ENCODE measurements around the gene GREB1.

Gene GREB1

DNA sequence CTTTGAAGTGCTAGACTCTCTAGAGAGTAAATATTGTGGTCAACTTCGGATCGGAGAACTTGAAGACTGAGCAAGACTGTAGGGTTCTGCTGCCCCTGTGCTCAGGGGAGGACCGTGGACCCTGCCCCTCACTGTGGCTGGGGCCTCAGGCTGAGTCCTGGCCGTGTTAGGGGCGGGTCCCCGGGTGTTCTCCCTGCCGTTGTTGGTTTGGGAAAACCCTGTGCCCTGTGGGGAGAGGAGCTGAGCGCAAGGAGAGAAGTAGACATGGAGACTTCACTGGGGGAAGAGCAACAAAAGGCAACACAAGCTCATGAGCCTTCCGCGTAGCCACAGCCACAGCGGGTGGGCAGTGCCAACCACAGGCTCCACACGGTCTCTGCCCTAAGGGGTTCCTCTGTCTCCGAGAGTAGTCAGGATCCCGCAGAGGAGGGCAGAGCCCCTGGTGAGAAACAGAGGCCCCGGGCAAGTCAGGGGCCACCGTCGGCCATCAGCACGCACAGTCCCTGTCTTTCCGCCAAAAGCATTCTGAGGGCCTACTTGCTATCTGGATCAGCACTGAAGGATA is 83.1 kb downstream of the GREB1 start:
- H3K4me3 ChIP-seq (ENCODE audit: extremely low read depth, insufficient read depth, low read length, poor library complexity, severe bottlenecking): no peak overlapping the region
- H3K27ac ChIP-seq (ENCODE audit: low read depth, low read length, severe bottlenecking): no peak overlapping the region
- peaks cover 73% of the 10 kb centered on the region for H3K36me3 ChIP-seq (ENCODE audit: control insufficient read depth, insufficient read depth, low read length)
- H3K4me1 ChIP-seq (ENCODE audit: control insufficient read depth, insufficient read depth, low read length, poor library complexity, severe bottlenecking): no peaks in the 10 kb centered on the region
- WGBS, 2 experiments (ENCODE audit: insufficient coverage in 2 of 2): 91 to 94% methylated on average over 16 to 19 of the region's 19 CpGs
- no peaks in the 10 kb centered on the region for H3K9me3 ChIP-seq (ENCODE audit: control insufficient read depth, low read length)

- Histone ChIP-seq H3K27ac (ENCODE audit: low read depth, low read length, severe bottlenecking) (no peak overlapping the region), H3K36me3 (ENCODE audit: control insufficient read depth, insufficient read depth, low read length) (peaks cover 77% of the 10 kb centered on the region), H3K4me1 (ENCODE audit: control insufficient read depth, insufficient read depth, low read length, poor library complexity, severe bottlenecking) (peaks cover under 1% of the 10 kb centered on the region), H3K9me3 (ENCODE audit: control insufficient read depth, low read length) (no peaks in the 10 kb centered on the region), H3K4me3 (ENCODE audit: extremely low read depth, insufficient read depth, low read length, poor library complexity, severe bottlenecking) (no peak overlapping the region)
- 93% methylated on average over 12 to 14 of the region's 14 CpGs for WGBS, 2 experiments (ENCODE audit: insufficient coverage in 2 of 2)
Measured at GRCh38 chr2:11617527-11617926, 83.7 kb downstream of the GREB1 start.

DNA sequence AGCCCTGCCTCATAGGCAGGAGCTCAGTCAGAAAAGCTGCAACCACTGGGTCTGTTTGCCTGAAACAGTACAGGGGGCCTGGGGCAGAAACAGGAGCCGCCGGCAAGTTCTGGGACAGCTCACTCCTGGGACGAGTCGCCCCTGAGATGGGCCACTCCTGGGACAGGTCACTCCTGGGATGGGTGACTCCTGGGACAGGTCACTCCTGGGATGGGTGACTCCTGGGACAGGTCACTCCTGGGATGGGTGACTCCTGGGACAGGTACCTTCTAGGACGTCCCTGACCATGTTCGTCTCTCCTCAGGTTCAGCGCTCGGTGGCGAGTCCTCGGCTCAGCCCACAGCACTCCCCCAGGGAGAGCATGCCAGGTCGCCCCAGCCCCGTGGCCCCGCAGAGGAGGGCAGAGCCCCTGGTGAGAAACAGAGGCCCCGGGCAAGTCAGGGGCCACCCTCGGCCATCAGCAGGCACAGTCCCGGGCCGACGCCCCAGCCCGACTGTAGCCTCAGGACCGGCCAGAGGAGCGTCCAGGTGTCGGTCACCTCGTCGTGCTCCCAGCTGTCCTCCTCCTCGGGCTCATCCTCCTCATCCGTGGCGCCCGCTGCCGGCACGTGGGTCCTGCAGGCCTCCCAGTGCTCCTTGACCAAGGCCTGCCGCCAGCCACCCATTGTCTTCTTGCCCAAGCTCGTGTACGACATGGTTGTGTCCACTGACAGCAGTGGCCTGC is 84.3 kb downstream of the GREB1 start:
- WGBS, 2 experiments (ENCODE audit: insufficient coverage in 2 of 2): 95 to 97% methylated on average over 32 to 33 of the region's 33 CpGs
- Histone ChIP-seq H3K4me3 (ENCODE audit: extremely low read depth, insufficient read depth, low read length, poor library complexity, severe bottlenecking) (no peak overlapping the region), H3K9me3 (ENCODE audit: control insufficient read depth, low read length) (no peaks in the 10 kb centered on the region), H3K27ac (ENCODE audit: low read depth, low read length, severe bottlenecking) (no peak overlapping the region), H3K36me3 (ENCODE audit: control insufficient read depth, insufficient read depth, low read length) (peaks cover 73% of the 10 kb centered on the region), H3K4me1 (ENCODE audit: control insufficient read depth, insufficient read depth, low read length, poor library complexity, severe bottlenecking) (peaks cover 3% of the 10 kb centered on the region)

DNA sequence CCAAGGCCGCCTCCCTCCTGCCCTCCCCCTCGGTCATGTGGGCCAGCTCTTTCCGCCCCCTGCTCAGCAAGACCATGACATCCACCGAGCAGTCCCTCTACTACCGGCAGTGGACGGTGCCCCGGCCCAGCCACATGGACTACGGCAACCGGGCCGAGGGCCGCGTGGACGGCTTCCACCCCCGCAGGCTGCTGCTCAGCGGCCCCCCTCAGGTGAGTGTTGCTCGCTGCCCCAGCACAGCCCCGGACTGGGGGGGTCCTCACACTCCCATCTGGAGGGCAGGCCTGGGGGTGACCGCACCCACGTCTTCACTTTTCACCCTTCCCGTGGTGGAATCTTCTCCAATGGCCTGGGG is 84.8 kb downstream of the GREB1 start:
- Histone ChIP-seq H3K36me3 (ENCODE audit: control insufficient read depth, insufficient read depth, low read length) (peaks cover 68% of the 10 kb centered on the region), H3K27ac (ENCODE audit: low read depth, low read length, severe bottlenecking) (no peak overlapping the region), H3K9me3 (ENCODE audit: control insufficient read depth, low read length) (no peaks in the 10 kb centered on the region), H3K4me1 (ENCODE audit: control insufficient read depth, insufficient read depth, low read length, poor library complexity, severe bottlenecking) (peaks cover 3% of the 10 kb centered on the region), H3K4me3 (ENCODE audit: extremely low read depth, insufficient read depth, low read length, poor library complexity, severe bottlenecking) (no peak overlapping the region)
- WGBS, 2 experiments (ENCODE audit: insufficient coverage in 2 of 2): 96 to 97% methylated on average over 16 to 20 of the region's 20 CpGs

- H3K4me3 ChIP-seq (ENCODE audit: extremely low read depth, insufficient read depth, low read length, poor library complexity, severe bottlenecking): no peak overlapping the region
- peaks cover 71% of the 10 kb centered on the region for H3K36me3 ChIP-seq (ENCODE audit: control insufficient read depth, insufficient read depth, low read length)
- peaks cover 3% of the 10 kb centered on the region for H3K4me1 ChIP-seq (ENCODE audit: control insufficient read depth, insufficient read depth, low read length, poor library complexity, severe bottlenecking)
- H3K9me3 ChIP-seq (ENCODE audit: control insufficient read depth, low read length): no peaks in the 10 kb centered on the region
- no peak overlapping the region for H3K27ac ChIP-seq (ENCODE audit: low read depth, low read length, severe bottlenecking)
- WGBS, 2 experiments (ENCODE audit: insufficient coverage in 2 of 2): 75 to 93% methylated on average over 1 to 2 of the region's 2 CpGs
Measured at GRCh38 chr2:11621410-11621809, 87.6 kb downstream of the GREB1 start.

GRCh38 chr2:11622611-11623010 is 88.8 kb downstream of the GREB1 start:
- H3K27ac ChIP-seq (ENCODE audit: low read depth, low read length, severe bottlenecking): no peak overlapping the region
- H3K4me3 ChIP-seq (ENCODE audit: extremely low read depth, insufficient read depth, low read length, poor library complexity, severe bottlenecking): no peak overlapping the region
- H3K9me3 ChIP-seq (ENCODE audit: control insufficient read depth, low read length): peaks cover 6% of the 10 kb centered on the region
- peaks cover 3% of the 10 kb centered on the region for H3K4me1 ChIP-seq (ENCODE audit: control insufficient read depth, insufficient read depth, low read length, poor library complexity, severe bottlenecking)
- H3K36me3 ChIP-seq (ENCODE audit: control insufficient read depth, insufficient read depth, low read length): peaks cover 71% of the 10 kb centered on the region
- 100% methylated on average over 1 of the region's 1 CpG for whole genome bisulfite sequencing, 2 experiments (ENCODE audit: insufficient coverage in 2 of 2)

DNA sequence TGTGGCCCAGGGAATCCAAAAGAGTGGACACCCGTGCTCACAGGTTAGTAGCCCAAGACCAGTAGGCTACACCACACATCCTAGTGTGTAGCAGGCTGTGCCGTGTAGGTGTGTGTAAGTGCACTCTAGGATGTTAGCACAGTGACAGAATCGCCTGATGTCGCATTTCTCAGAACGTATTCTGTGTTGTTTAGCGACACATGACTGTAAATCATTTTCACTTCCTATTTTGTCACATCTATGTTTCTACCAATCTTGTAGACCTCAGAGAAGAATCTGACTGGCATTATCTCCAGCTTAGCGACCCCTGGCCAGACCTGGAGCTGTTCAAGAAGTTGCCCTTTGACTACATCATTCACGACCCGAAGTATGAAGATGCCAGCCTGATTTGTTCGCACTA is 91.0 kb downstream of the GREB1 start:
- H3K27ac ChIP-seq (ENCODE audit: low read depth, low read length, severe bottlenecking): no peak overlapping the region
- H3K36me3 ChIP-seq (ENCODE audit: control insufficient read depth, insufficient read depth, low read length): peaks cover 70% of the 10 kb centered on the region
- no peak overlapping the region for H3K4me3 ChIP-seq (ENCODE audit: extremely low read depth, insufficient read depth, low read length, poor library complexity, severe bottlenecking)
- H3K4me1 ChIP-seq (ENCODE audit: control insufficient read depth, insufficient read depth, low read length, poor library complexity, severe bottlenecking): peaks cover 3% of the 10 kb centered on the region
- H3K9me3 ChIP-seq (ENCODE audit: control insufficient read depth, low read length): peaks cover 6% of the 10 kb centered on the region
- 95 to 99% methylated on average over 8 to 10 of the region's 10 CpGs for WGBS, 2 experiments (ENCODE audit: insufficient coverage in 2 of 2)

GRCh38 chr2:11625671-11626070 is 91.8 kb downstream of the GREB1 start:
- peaks cover 3% of the 10 kb centered on the region for H3K4me1 ChIP-seq (ENCODE audit: control insufficient read depth, insufficient read depth, low read length, poor library complexity, severe bottlenecking)
- 93 to 96% methylated on average over 7 to 10 of the region's 10 CpGs for WGBS, 2 experiments (ENCODE audit: insufficient coverage in 2 of 2)
- H3K27ac ChIP-seq (ENCODE audit: low read depth, low read length, severe bottlenecking): no peak overlapping the region
- H3K36me3 ChIP-seq (ENCODE audit: control insufficient read depth, insufficient read depth, low read length): peaks cover 75% of the 10 kb centered on the region
- peaks cover 6% of the 10 kb centered on the region for H3K9me3 ChIP-seq (ENCODE audit: control insufficient read depth, low read length)
- H3K4me3 ChIP-seq (ENCODE audit: extremely low read depth, insufficient read depth, low read length, poor library complexity, severe bottlenecking): no peak overlapping the region

DNA sequence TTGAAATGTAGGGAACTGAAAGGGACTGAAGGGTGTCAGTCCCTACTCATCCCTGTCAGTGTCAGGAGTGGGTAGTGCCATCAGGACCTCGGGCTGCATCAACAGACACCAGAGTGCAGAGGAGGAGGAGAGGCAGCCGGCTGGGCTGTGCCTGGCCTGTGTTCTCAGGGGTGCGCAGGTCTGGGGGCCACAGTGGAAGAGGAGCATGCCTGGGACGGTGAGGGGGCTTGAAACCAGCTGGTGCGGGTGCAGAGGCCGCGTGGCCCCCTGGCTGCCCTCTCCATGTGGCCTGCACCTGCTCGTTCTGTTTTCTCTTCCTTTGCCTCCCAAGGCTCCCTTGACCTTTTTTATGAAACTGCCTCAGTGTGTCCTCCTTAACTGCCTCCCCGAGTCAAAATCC is 94.8 kb downstream of the GREB1 start:
- Histone ChIP-seq H3K27ac (ENCODE audit: low read depth, low read length, severe bottlenecking) (no peak overlapping the region), H3K4me3 (ENCODE audit: extremely low read depth, insufficient read depth, low read length, poor library complexity, severe bottlenecking) (no peak overlapping the region), H3K9me3 (ENCODE audit: control insufficient read depth, low read length) (peaks cover 6% of the 10 kb centered on the region), H3K36me3 (ENCODE audit: control insufficient read depth, insufficient read depth, low read length) (peaks cover 81% of the 10 kb centered on the region), H3K4me1 (ENCODE audit: control insufficient read depth, insufficient read depth, low read length, poor library complexity, severe bottlenecking) (no peaks in the 10 kb centered on the region)
- WGBS, 2 experiments (ENCODE audit: insufficient coverage in 2 of 2): 86 to 89% methylated on average over 3 to 7 of the region's 9 CpGs

DNA sequence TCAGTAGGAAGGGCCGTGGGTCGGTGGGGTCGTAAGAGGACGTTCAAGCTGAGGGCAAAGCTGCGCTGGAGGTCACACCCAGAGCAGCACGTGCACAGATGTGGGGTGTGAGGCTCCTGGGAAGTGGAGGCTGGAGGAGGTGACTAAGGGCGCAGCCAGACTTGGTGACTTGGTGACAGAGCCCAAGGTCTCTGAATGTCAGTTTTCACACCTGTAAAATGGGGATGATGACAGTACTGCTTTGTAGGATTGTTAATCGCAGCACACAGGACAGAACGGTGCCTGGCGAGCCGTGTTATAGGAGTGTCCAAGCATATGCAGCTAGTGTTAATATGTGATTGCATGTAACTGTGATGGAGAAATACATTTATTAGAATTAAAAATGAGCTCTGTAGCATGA is 95.4 kb downstream of the GREB1 start:
- no peak overlapping the region for H3K4me3 ChIP-seq (ENCODE audit: extremely low read depth, insufficient read depth, low read length, poor library complexity, severe bottlenecking)
- H3K9me3 ChIP-seq (ENCODE audit: control insufficient read depth, low read length): peaks cover 6% of the 10 kb centered on the region
- no peaks in the 10 kb centered on the region for H3K4me1 ChIP-seq (ENCODE audit: control insufficient read depth, insufficient read depth, low read length, poor library complexity, severe bottlenecking)
- peaks cover 81% of the 10 kb centered on the region for H3K36me3 ChIP-seq (ENCODE audit: control insufficient read depth, insufficient read depth, low read length)
- no peak overlapping the region for H3K27ac ChIP-seq (ENCODE audit: low read depth, low read length, severe bottlenecking)
- 94 to 98% methylated on average over 10 to 11 of the region's 11 CpGs for whole genome bisulfite sequencing, 2 experiments (ENCODE audit: insufficient coverage in 2 of 2)

DNA sequence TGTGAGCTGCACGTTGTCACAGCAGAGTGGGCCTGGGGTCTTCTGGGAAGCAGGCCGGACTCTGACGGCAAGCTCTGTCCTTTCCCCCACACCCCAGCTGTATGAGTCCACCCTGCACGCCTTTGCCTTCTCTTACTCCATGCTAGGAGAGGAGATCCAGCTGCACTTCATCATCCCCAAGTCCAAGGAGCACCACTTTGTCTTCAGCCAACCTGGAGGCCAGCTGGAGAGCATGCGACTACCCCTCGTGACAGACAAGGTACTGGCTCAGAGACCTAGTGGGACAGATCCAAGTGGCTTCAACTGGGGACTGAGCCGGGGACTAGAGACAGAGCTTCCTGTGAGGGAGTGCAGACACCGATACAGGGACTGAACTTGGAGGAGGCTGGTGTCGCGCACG is 96.0 kb downstream of the GREB1 start:
- no peak overlapping the region for H3K27ac ChIP-seq (ENCODE audit: low read depth, low read length, severe bottlenecking)
- 91 to 92% methylated on average over 8 to 11 of the region's 11 CpGs for WGBS, 2 experiments (ENCODE audit: insufficient coverage in 2 of 2)
- H3K36me3 ChIP-seq (ENCODE audit: control insufficient read depth, insufficient read depth, low read length): peaks cover 82% of the 10 kb centered on the region
- H3K9me3 ChIP-seq (ENCODE audit: control insufficient read depth, low read length): peaks cover 6% of the 10 kb centered on the region
- H3K4me1 ChIP-seq (ENCODE audit: control insufficient read depth, insufficient read depth, low read length, poor library complexity, severe bottlenecking): no peaks in the 10 kb centered on the region
- H3K4me3 ChIP-seq (ENCODE audit: extremely low read depth, insufficient read depth, low read length, poor library complexity, severe bottlenecking): no peak overlapping the region

All from mesodermal cell (in vitro differentiated cells).